IMR-90 (cell line): ENCODE measurements around the gene ZG16B.

Source experiments
- BHLHE40 ChIP-seq: fragments of 150-350 bp; IDR thresholded peaks from 2 replicates; pipeline ENCODE4 v1.6.1; 2016; ENCODE audit warnings: mild to moderate bottlenecking, low read depth, low read length
- CEBPB ChIP-seq: IDR thresholded peaks from 2 replicates; pipeline ENCODE4 v1.6.1; 2012; ENCODE audit warnings: low read depth, low read length, improper control_type of control experiment
- CHD1 ChIP-seq: IDR thresholded peaks from 2 replicates; pipeline ENCODE4 v1.6.1; 2012; ENCODE audit warnings: low read depth, low read length, improper control_type of control experiment
- FOS ChIP-seq: fragments of 150-350 bp; IDR thresholded peaks from 2 replicates; pipeline ENCODE4 v1.6.1; 2016; ENCODE audit warnings: low read depth, low read length
- MAFK ChIP-seq: IDR thresholded peaks from 2 replicates; pipeline ENCODE4 v1.6.1; 2012; ENCODE audit warnings: low read depth, low read length, improper control_type of control experiment
- MXI1 ChIP-seq: IDR thresholded peaks from 2 replicates; pipeline ENCODE4 v1.6.1; 2012; ENCODE audit warnings: low read depth, mild to moderate bottlenecking, low read length, moderate library complexity, borderline replicate concordance
- POLR2A ChIP-seq: IDR thresholded peaks from 2 replicates; pipeline ENCODE4 v1.6.1; 2012; ENCODE audit warnings: mild to moderate bottlenecking, low read depth, low read length
- RAD21 ChIP-seq: IDR thresholded peaks from 2 replicates; pipeline ENCODE4 v1.6.1; 2012; ENCODE audit warnings: low read length, improper control_type of control experiment
- RCOR1 ChIP-seq: IDR thresholded peaks from 2 replicates; pipeline ENCODE4 v1.6.1; 2012; ENCODE audit warnings: mild to moderate bottlenecking, low read length, improper control_type of control experiment; ENCODE audit not compliant: insufficient replicate concordance
- RFX5 ChIP-seq: IDR thresholded peaks from 2 replicates; pipeline ENCODE4 v1.8.0; 2012; ENCODE audit warnings: low read depth, mild to moderate bottlenecking, low read length, moderate library complexity
- SMC3 ChIP-seq: fragments of 150-350 bp; IDR thresholded peaks from 2 replicates; pipeline ENCODE4 v1.6.1; 2016; ENCODE audit warnings: low read depth, mild to moderate bottlenecking, antibody characterized with exemption, low read length, moderate library complexity
- TF ChIP-seq, protein P1 (sequence below): conservative IDR thresholded peaks from 2 replicates; pipeline ENCODE4 v1.5.1; 2012; ENCODE audit warnings: mild to moderate bottlenecking, low read depth, low read length, improper control_type of control experiment
- TF ChIP-seq, protein P2 (sequence below): fragments of 150-350 bp; IDR thresholded peaks from 2 replicates; pipeline ENCODE4 v1.6.1; 2016; ENCODE audit warnings: low read depth, mild to moderate bottlenecking, low read length, moderate library complexity, borderline replicate concordance

DNA sequence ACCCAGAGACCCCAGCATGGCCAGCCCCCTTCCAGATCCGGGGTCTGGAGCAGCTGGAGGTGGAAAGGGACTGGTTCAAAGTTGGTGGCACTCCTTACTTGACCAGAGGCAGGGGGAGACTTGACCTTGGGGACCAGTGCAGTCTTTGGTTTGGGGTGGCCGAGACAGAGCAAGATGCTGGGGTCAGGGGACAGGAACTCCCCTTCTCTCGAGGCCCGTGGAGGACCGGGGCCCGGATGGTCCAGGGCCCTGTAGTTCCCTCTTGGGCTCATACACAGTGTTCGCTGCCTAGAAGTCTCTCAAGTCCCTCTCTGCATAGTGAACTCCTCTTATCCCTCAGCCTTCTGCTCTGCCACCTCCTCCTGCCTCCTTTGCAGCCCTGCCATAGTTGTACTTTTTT, 42.1 kb upstream of the ZG16B start:
- TF ChIP-seq, protein P1, sequence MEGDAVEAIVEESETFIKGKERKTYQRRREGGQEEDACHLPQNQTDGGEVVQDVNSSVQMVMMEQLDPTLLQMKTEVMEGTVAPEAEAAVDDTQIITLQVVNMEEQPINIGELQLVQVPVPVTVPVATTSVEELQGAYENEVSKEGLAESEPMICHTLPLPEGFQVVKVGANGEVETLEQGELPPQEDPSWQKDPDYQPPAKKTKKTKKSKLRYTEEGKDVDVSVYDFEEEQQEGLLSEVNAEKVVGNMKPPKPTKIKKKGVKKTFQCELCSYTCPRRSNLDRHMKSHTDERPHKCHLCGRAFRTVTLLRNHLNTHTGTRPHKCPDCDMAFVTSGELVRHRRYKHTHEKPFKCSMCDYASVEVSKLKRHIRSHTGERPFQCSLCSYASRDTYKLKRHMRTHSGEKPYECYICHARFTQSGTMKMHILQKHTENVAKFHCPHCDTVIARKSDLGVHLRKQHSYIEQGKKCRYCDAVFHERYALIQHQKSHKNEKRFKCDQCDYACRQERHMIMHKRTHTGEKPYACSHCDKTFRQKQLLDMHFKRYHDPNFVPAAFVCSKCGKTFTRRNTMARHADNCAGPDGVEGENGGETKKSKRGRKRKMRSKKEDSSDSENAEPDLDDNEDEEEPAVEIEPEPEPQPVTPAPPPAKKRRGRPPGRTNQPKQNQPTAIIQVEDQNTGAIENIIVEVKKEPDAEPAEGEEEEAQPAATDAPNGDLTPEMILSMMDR = no peak
- TF ChIP-seq RAD21 (no peak), POLR2A (no peak), RCOR1 (no peak), CEBPB (no peak), MAFK (no peak), BHLHE40 (no peak), SMC3 (no peak), FOS (no peak), MXI1 (no peak), RFX5 (no peak), CHD1 (no peak)
- TF ChIP-seq, protein P2, sequence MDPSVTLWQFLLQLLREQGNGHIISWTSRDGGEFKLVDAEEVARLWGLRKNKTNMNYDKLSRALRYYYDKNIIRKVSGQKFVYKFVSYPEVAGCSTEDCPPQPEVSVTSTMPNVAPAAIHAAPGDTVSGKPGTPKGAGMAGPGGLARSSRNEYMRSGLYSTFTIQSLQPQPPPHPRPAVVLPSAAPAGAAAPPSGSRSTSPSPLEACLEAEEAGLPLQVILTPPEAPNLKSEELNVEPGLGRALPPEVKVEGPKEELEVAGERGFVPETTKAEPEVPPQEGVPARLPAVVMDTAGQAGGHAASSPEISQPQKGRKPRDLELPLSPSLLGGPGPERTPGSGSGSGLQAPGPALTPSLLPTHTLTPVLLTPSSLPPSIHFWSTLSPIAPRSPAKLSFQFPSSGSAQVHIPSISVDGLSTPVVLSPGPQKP = no peak
